Activated CD4-positive, alpha-beta T cell treated with anti-CD3 and anti-CD28 coated beads, Interleukin-2, amount 10 ng/mL, durations not matched to agents 7 days and 5 days (primary cell): ENCODE data around the gene C19orf67. TPM values are rescaled to one million over a fixed set of nuclear protein-coding genes. Genes with fewer than 3 reads are reported as not detected.
A peak's percentile ranks its signal among the peaks of the same experiment; 100 is the strongest.

Experiments
- CTCF ChIA-PET: fragments of 350-600 bp; sonication (Branson Sonifier 250); formaldehyde crosslinking; loops from one replicate; lab custom pipeline; 2021; ENCODE audit warnings: antibody characterized with exemption; lab: Charles Lee
- POLR2A ChIA-PET: fragments of 350-600 bp; sonication (Branson Sonifier 250); formaldehyde crosslinking; loops from one replicate; lab custom pipeline; 2021; ENCODE audit warnings: antibody characterized with exemption; lab: Charles Lee
- DNase-seq: peaks from one replicate; pipeline ENCODE4 v3.0.0-alpha.2; 2020
- H3K27ac Mint-ChIP-seq: one replicate; pipeline ENCODE4 v1.8.0; 2021; ENCODE audit warnings: mild to moderate bottlenecking, moderate library complexity, mixed read lengths
- H3K27me3 Mint-ChIP-seq: one replicate; pipeline ENCODE4 v1.8.0; 2021; ENCODE audit warnings: mixed read lengths
- H3K36me3 Mint-ChIP-seq: one replicate; pipeline ENCODE4 v1.8.0; 2021; ENCODE audit warnings: low read depth, mixed read lengths
- H3K4me1 Mint-ChIP-seq: one replicate; pipeline ENCODE4 v1.8.0; 2021; ENCODE audit warnings: mixed read lengths
- H3K4me3 Mint-ChIP-seq: one replicate; pipeline ENCODE4 v1.8.0; 2021; ENCODE audit warnings: mild to moderate bottlenecking, moderate library complexity, mixed read lengths
- H3K9me3 Mint-ChIP-seq: one replicate; pipeline ENCODE4 v1.8.0; 2021; ENCODE audit warnings: mixed read lengths
- total RNA-seq, 2 experiments: library from RNA; stranded (reverse); gene quantifications; one replicate each; pipeline ENCODE4 v1.2.3, GENCODE V29; 2021

Gene C19orf67
- total RNA-seq, 2 experiments from 2014 or later, result not detected

DNA sequence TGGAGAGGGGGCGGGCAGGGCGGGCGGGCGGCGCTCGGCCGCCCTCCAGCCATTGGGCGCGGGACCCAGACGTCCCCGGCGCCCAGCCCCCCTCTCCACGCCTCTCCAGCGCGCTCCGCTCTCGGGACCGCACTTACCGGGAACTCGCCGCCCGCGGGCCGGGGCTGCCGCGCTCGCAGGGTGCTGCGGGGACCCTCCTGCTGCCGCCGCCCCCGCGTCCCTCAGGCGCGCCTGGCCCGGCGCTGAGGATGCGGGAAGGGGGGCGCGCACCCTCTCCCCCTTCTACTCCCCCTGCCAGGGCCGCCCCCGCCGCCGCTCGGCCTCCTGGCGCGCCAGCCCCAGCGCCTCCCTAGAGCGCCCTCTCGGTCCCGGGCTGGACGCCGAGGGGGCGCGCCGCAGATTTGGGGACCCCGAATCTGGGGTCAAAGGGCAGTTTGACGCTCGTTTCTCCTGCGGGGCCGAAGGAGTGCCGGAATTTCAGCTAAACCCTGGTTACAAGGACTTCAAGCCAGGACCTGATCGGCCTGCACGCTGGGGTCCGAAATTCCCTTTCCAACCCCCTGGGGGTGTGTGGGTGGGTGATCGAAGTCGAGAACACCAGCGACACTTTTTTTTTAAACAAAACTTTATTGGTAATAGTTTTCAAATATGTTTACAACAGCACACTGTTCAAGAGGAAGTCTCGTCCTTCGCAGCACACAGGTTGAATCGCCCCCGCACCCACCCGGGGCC is 5.7 kb upstream of the C19orf67 start:
- POLR2A ChIA-PET, result interaction anchor here (0.5 kb wide), 1 partner anchor 1359 kb away, joined by 5 read pairs; no protein-coding TSS in a partner anchor
- H3K4me3 Mint-ChIP-seq, result peak overlapping the region; percentile 95
- CTCF ChIA-PET, result interaction anchor here (0.8 to 1.7 kb wide), 4 partner anchors 21 to 211 kb away, joined by 3 to 4 read pairs (median 3); partner anchors contain the start of gene ASF1B

GRCh38 chr19:14090509-14091080 is 5.0 kb upstream of the C19orf67 start, which contains the start of gene SAMD1:
Gene SAMD1 (minus strand): TSS chr19:14090751.
- H3K27me3 Mint-ChIP-seq, result no peaks in the 10 kb centered on the region
- peaks cover 9% of the 10 kb centered on the region for H3K9me3 Mint-ChIP-seq
- ChIA-PET CTCF (interaction anchor here (1.0 to 1.7 kb wide), 3 partner anchors 25 to 228 kb away, joined by 3 to 4 read pairs (median 3); partner anchors contain the start of gene ASF1B), POLR2A (interaction anchor here (1.0 kb wide), 1 partner anchor 46 kb away, joined by 3 read pairs; no protein-coding TSS in a partner anchor)
- peak within 1 kb of the TSS; percentile 98 for H3K27ac Mint-ChIP-seq
- H3K4me1 Mint-ChIP-seq, result peaks cover 30% of the 10 kb centered on the region
- DNase-seq, result peak; percentile 88
- peak within 1 kb of the TSS; percentile 95 for H3K4me3 Mint-ChIP-seq
- H3K36me3 Mint-ChIP-seq, result peaks cover 30% of the 10 kb centered on the region

More for the DNA sequence above, 5.7 kb upstream of the C19orf67 start:
- Mint-ChIP-seq H3K4me1 (peaks cover 30% of the 10 kb centered on the region), H3K9me3 (peaks cover 9% of the 10 kb centered on the region), H3K27ac (peak overlapping the region; percentile 98), H3K27me3 (no peaks in the 10 kb centered on the region), H3K36me3 (peaks cover 30% of the 10 kb centered on the region)
- peak; percentile 51 for DNase-seq

- peak overlapping the region; percentile 76 for H3K27ac Mint-ChIP-seq
- POLR2A ChIA-PET, result interaction anchor here (1.0 kb wide), 1 partner anchor 47 kb away, joined by 3 read pairs; no protein-coding TSS in a partner anchor
Measured at GRCh38 chr19:14089662-14090508, 4.3 kb upstream of the C19orf67 start.

DNA sequence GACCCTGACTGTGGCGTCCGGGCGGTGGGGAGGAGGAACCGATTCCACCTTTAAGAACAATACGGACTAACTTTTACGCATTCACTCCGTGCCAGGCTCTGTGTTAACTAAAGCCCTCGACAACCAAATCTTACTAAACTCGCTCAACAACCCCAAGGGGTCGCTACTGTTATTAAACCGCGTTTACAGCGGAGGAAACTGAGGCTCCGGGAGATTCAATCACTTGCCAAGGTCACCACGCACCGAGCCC is 3.8 kb upstream of the C19orf67 start:
- Mint-ChIP-seq H3K4me1 (peaks cover 27% of the 10 kb centered on the region), H3K9me3 (peaks cover 9% of the 10 kb centered on the region), H3K36me3 (peaks cover 30% of the 10 kb centered on the region), H3K4me3 (peak overlapping the region; percentile 80), H3K27ac (peak overlapping the region; percentile 76), H3K27me3 (no peaks in the 10 kb centered on the region)
- CTCF ChIA-PET, result no interaction called here
- DNase-seq, result no peak
- POLR2A ChIA-PET, result no interaction called here

More at GRCh38 chr19:14089662-14090508, 4.3 kb upstream of the C19orf67 start:
- peaks cover 9% of the 10 kb centered on the region for H3K9me3 Mint-ChIP-seq
- H3K27me3 Mint-ChIP-seq, result no peaks in the 10 kb centered on the region
- CTCF ChIA-PET, result interaction anchor here (1.0 kb wide), 1 partner anchor 228 kb away, joined by 3 read pairs; no protein-coding TSS in a partner anchor
- H3K4me3 Mint-ChIP-seq, result peak overlapping the region; percentile 80
- H3K36me3 Mint-ChIP-seq, result peaks cover 30% of the 10 kb centered on the region
- peak; percentile 41 for DNase-seq
- H3K4me1 Mint-ChIP-seq, result peaks cover 30% of the 10 kb centered on the region

DNA sequence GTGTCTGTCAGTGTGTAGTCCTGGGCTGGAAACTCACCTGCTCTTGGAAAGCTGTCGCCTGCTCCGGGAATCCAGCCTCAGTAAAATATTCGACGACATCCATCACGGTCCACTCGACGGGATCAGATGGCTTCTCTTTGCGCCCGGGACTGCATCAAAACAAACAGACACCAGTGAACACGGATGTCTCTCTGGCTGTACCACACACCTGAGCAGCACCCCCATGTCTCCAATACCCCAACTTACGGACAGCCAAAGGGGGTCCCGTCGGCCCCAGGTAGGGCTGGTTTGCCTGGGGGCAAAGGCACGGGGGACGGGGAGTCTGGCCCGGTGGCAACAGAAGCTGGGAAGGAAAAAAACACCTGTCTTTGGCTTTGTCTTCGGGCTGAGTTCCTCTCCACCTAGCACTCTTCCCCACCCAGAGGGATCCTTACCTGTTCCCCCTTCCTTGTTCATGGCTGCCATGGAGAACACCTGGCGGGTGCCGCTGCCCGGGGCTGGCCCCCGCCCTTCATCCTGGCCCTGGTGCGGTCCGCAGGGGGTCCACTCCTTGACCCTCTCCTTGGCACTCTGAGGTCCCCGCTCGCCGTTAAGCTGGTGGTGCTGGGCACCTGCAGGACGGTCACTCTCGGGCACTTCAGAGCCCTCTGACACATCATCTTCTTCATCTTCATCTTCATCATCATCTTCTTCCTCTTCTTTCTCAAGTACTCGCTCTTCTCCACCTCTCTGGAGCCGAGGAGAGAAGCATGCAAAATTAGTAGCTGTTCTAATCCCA is 3.2 kb upstream of the C19orf67 start:
- Mint-ChIP-seq H3K4me3 (peak overlapping the region; percentile 80), H3K27ac (peak overlapping the region; percentile 76), H3K9me3 (peaks cover 9% of the 10 kb centered on the region), H3K36me3 (peaks cover 30% of the 10 kb centered on the region), H3K27me3 (no peaks in the 10 kb centered on the region), H3K4me1 (peaks cover 27% of the 10 kb centered on the region)
- CTCF ChIA-PET, result no interaction called here
- no peak for DNase-seq
- POLR2A ChIA-PET, result no interaction called here

DNA sequence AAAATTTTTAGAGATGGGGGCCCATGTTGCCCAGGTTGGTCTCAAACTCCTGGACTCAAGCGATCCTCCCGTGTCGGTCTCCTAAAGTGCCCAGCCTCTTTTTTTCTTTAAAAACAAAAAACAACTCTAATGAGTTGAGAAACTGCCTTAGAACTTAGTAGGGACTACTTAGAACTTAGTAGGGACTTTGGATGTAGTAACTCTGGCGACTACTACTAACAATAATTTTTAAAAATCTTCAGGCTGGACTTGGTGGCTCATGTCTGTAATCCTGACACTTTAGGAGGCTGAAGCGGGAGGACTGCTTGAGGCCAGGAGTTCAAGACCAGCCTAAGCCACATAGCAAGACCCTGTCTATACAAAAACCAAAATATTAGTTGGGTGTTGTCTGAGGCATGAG is 515 bp upstream of the C19orf67 start:
- peaks cover 25% of the 10 kb centered on the region for H3K4me1 Mint-ChIP-seq
- no peak for DNase-seq
- no peaks in the 10 kb centered on the region for H3K27me3 Mint-ChIP-seq
- H3K4me3 Mint-ChIP-seq, result no peak overlapping the region
- CTCF ChIA-PET, result no interaction called here
- H3K36me3 Mint-ChIP-seq, result peaks cover 15% of the 10 kb centered on the region
- POLR2A ChIA-PET, result no interaction called here
- no peak overlapping the region for H3K27ac Mint-ChIP-seq
- no peaks in the 10 kb centered on the region for H3K9me3 Mint-ChIP-seq

DNA sequence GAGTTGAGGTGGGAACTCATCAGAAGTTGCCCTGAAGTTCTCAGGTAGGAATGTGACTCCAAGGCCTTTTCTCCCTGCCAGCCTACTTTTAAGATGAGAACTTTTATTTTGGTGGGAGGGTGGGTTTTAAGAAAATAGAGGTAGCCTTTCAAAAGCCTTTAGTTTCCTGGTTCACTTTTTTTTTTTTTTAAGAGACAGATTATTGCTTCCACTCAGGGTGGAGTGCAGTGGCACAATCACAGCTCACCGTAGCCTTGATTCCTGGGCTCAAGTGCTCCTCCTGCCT is 3.0 kb downstream of the C19orf67 start:
- Mint-ChIP-seq H3K4me1 (peaks cover 24% of the 10 kb centered on the region), H3K9me3 (no peaks in the 10 kb centered on the region), H3K27ac (peak overlapping the region; percentile 36), H3K27me3 (no peaks in the 10 kb centered on the region), H3K36me3 (no peaks in the 10 kb centered on the region), H3K4me3 (peak overlapping the region; percentile 90)
- ChIA-PET CTCF (interaction anchor here (0.6 to 2.7 kb wide), 5 partner anchors 10 to 1475 kb away, joined by 3 to 14 read pairs (median 9); partner anchors contain the start of genes ASF1B and MISP3), POLR2A (interaction anchor here (0.6 kb wide), 1 partner anchor 322 kb away, joined by 5 read pairs; no protein-coding TSS in a partner anchor)
- no peak for DNase-seq

DNA sequence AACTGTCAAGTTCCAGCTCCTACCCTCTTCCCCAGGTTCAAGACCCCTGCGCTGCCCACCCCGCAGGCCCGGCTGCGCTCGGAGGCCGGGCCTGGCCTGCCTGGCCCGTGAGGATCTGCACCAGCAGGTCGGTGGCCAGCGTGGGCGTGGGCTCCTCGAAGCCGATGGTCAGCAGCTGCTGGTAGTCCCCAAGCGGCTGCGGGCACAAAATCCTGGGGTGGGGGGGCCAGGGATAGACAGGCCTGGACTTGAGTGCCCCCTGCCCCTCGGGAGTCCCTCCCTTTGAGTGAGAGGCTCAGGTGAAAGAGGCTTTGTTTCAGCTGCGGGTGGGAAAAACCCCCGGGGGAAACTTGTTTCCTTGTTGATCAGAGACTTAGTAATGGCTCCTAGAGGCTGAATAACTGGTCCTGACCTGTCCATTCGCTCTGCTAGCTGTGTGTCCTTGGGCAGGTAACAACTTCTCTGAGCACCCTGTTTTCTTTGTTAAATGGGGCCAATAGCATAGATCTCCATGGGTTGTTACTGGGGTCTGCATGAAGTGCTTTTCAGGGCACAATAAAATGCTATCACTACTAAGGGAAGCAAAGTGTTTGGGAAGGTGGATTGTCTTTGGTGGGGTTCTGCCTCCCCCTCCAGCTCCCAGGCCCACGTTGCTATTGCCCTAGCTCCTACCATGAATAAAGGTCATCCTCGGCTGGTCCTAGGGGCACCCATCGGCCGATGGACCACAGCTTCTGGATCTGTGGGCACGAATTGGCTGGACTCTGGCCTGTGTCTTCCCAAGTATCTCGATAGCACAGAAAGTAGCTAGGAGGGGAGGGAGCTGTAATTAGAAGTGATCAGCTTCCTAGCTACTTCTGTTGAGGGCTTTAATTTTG is 3.5 kb downstream of the C19orf67 start:
- no peaks in the 10 kb centered on the region for H3K36me3 Mint-ChIP-seq
- no peaks in the 10 kb centered on the region for H3K9me3 Mint-ChIP-seq
- peaks cover 27% of the 10 kb centered on the region for H3K4me1 Mint-ChIP-seq
- H3K27me3 Mint-ChIP-seq, result no peaks in the 10 kb centered on the region
- H3K4me3 Mint-ChIP-seq, result peak overlapping the region; percentile 90
- H3K27ac Mint-ChIP-seq, result peak overlapping the region; percentile 96
- ChIA-PET POLR2A (interaction anchor here (0.6 kb wide), 1 partner anchor 322 kb away, joined by 5 read pairs; no protein-coding TSS in a partner anchor), CTCF (interaction anchor here (0.6 to 2.7 kb wide), 7 partner anchors 9 to 1474 kb away, joined by 3 to 14 read pairs (median 6); partner anchors contain the start of genes ASF1B and MISP3)
- DNase-seq, result peak; percentile 25

GRCh38 chr19:14080887-14081796 is 4.4 kb downstream of the C19orf67 start:
- no peaks in the 10 kb centered on the region for H3K27me3 Mint-ChIP-seq
- CTCF ChIA-PET, result interaction anchor here (0.7 to 2.7 kb wide), 8 partner anchors 8 to 219 kb away, joined by 3 to 14 read pairs (median 4); partner anchors contain the start of genes ASF1B, IL27RA and MISP3
- peak overlapping the region; percentile 90 for H3K4me3 Mint-ChIP-seq

DNA sequence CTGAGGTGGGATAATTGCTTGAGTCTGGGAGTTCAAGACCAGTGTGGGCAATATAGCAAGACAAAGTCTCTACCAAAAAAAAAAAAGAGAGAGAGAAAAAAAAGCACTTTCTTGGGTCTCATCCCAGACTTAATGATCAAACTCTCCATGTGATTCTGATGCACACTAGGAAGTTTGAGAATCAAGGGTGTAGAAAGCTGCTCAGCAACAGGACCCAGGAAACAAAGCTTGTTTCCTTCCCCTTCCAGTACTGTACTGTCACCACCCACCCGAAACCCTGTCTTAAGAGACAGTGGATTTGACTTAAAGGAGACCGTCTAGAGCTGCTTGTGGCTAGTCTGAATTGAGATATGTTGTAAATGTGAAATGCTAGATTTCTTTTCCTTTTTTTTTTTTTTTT is 7.2 kb downstream of the C19orf67 start:
- H3K36me3 Mint-ChIP-seq, result no peaks in the 10 kb centered on the region
- POLR2A ChIA-PET, result no interaction called here
- no peaks in the 10 kb centered on the region for H3K9me3 Mint-ChIP-seq
- peaks cover 46% of the 10 kb centered on the region for H3K4me1 Mint-ChIP-seq
- no peak overlapping the region for H3K4me3 Mint-ChIP-seq
- DNase-seq, result no peak
- no peak overlapping the region for H3K27ac Mint-ChIP-seq
- CTCF ChIA-PET, result interaction anchor here (0.6 to 0.9 kb wide), 3 partner anchors 47 to 216 kb away, joined by 3 to 4 read pairs (median 3); partner anchors contain the start of gene IL27RA
- no peaks in the 10 kb centered on the region for H3K27me3 Mint-ChIP-seq

More at GRCh38 chr19:14080887-14081796, 4.4 kb downstream of the C19orf67 start:
- peaks cover 28% of the 10 kb centered on the region for H3K4me1 Mint-ChIP-seq
- H3K36me3 Mint-ChIP-seq, result no peaks in the 10 kb centered on the region
- peak overlapping the region; percentile 96 for H3K27ac Mint-ChIP-seq
- H3K9me3 Mint-ChIP-seq, result no peaks in the 10 kb centered on the region
- peak; percentile 100 for DNase-seq
- POLR2A ChIA-PET, result interaction anchor here (0.6 kb wide), 1 partner anchor 306 kb away, joined by 3 read pairs; no protein-coding TSS in a partner anchor
